Measurements from ENCODE around the gene ZBTB49.

The ZBTB49 gene

GRCh38 chr4:4284827-4285618 lies 5.0 kb upstream of the ZBTB49 start:
- DNase-seq = no peak

GRCh38 chr4:4288098-4288497 lies 2.0 kb upstream of the ZBTB49 start:
- DNase-seq = no peak

GRCh38 chr4:4289055-4289454 lies 996 bp upstream of the ZBTB49 start:
- no peak for DNase-seq

GRCh38 chr4:4289597-4289940 lies 482 bp upstream of the ZBTB49 start:
- DNase-seq = no peak

GRCh38 chr4:4293279-4293678 lies 3.2 kb downstream of the ZBTB49 start:
- no peak for DNase-seq

- no peak for DNase-seq
These were observed 6.3 kb downstream of the ZBTB49 start for GRCh38 chr4:4296283-4296846.

- no peak for DNase-seq
These were observed 9.0 kb downstream of the ZBTB49 start for GRCh38 chr4:4299006-4299405.

GRCh38 chr4:4302001-4302400 lies 11.9 kb downstream of the ZBTB49 start:
- DNase-seq = no peak

GRCh38 chr4:4302416-4302815 lies 12.4 kb downstream of the ZBTB49 start:
- DNase-seq = no peak

- no peak for DNase-seq
These were observed 16.9 kb downstream of the ZBTB49 start for GRCh38 chr4:4306920-4307319.

- DNase-seq = no peak
These were observed 18.9 kb downstream of the ZBTB49 start for GRCh38 chr4:4308800-4309441.

- no peak for DNase-seq
These were observed 21.1 kb downstream of the ZBTB49 start for GRCh38 chr4:4311193-4311592.

- DNase-seq = no peak
These were observed 25.6 kb downstream of the ZBTB49 start for GRCh38 chr4:4315461-4316149.

- DNase-seq = no peak
These were observed 26.1 kb downstream of the ZBTB49 start for GRCh38 chr4:4316150-4316495.

- no peak for DNase-seq
These were observed 27.6 kb downstream of the ZBTB49 start for GRCh38 chr4:4317496-4318232.

GRCh38 chr4:4320528-4320927 lies 30.5 kb downstream of the ZBTB49 start:
- DNase-seq = no peak

- DNase-seq = no peak
These were observed 31.1 kb downstream of the ZBTB49 start for GRCh38 chr4:4320951-4321714.

GRCh38 chr4:4321951-4322688 lies 32.1 kb downstream of the ZBTB49 start:
- no peak for DNase-seq

GRCh38 chr4:4323705-4324534 lies 33.9 kb downstream of the ZBTB49 start:
- no peak for DNase-seq

- no peak for DNase-seq
These were observed 35.3 kb downstream of the ZBTB49 start for GRCh38 chr4:4325321-4325720.

- no peak for DNase-seq
These were observed 36.1 kb downstream of the ZBTB49 start for GRCh38 chr4:4326166-4326565.
